ENCODE results near the gene NRL. TPM values are rescaled to one million over a fixed set of nuclear protein-coding genes. Genes with fewer than 3 reads are reported as not detected.

The NRL gene
- total and polyA plus RNA-seq, 4 donors, result 1.5 to 3.2 (median 2.8) TPM

DNA sequence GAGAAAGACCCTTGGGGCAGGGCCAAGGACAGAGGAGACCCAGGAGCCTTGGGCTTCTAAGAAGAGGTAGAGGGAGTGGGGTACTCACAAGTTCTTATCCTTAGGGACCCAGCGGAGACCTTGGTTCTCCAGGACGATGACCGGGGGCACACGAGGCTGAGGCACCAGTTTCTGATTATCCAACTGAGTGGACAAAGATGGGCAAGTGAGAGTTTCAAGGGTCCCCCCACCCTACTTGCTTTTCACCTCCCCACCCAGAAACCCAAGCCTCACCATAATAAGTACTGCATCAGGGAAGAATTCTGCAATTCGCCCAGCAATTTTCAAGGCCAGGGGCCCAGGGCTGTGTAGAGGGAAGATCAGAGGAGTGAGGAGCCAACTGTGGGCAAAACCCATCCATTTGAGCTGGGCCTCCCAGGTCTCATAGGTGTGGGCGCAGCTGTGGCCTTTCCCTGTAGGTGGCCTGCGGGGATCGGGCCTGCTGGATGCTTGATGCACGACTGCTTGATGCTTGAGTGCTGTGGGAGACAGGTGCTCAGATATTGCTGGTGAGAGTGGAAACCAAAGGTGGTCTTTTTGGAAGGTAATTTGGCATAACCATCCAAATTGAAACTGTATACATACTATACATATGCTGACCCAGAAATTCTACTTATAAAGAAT, 24.7 kb upstream of the NRL start:
- DNase-seq (ENCODE audit: low spot score), result no peak
- H3K4me1 ChIP-seq (ENCODE audit: control insufficient read depth in 4 of 4, insufficient read depth in 4 of 4, low read length in 3 of 4), result peaks cover 4 to 49% (median 36%) of the 10 kb centered on the region in 4 donors
- no peaks in the 10 kb centered on the region for H3K27me3 ChIP-seq (ENCODE audit: control insufficient read depth in 4 of 4, insufficient read depth in 4 of 4, low read length in 3 of 4)
- 91% methylated on average over 9 of the region's 9 CpGs for WGBS
- peaks cover 6 to 24% (median 18%) of the 10 kb centered on the region in 4 donors for H3K36me3 ChIP-seq (ENCODE audit: control insufficient read depth in 4 of 4, insufficient read depth in 3 of 4, low read depth in 1 of 4, low read length in 3 of 4)
- no peaks in the 10 kb centered on the region for H3K9me3 ChIP-seq (ENCODE audit: control insufficient read depth in 4 of 4, low read length in 3 of 4)
- no peak for TF ChIP-seq RXRA (IDR thresholded peaks at IDR 0.05)
- TF ChIP-seq, protein P1, sequence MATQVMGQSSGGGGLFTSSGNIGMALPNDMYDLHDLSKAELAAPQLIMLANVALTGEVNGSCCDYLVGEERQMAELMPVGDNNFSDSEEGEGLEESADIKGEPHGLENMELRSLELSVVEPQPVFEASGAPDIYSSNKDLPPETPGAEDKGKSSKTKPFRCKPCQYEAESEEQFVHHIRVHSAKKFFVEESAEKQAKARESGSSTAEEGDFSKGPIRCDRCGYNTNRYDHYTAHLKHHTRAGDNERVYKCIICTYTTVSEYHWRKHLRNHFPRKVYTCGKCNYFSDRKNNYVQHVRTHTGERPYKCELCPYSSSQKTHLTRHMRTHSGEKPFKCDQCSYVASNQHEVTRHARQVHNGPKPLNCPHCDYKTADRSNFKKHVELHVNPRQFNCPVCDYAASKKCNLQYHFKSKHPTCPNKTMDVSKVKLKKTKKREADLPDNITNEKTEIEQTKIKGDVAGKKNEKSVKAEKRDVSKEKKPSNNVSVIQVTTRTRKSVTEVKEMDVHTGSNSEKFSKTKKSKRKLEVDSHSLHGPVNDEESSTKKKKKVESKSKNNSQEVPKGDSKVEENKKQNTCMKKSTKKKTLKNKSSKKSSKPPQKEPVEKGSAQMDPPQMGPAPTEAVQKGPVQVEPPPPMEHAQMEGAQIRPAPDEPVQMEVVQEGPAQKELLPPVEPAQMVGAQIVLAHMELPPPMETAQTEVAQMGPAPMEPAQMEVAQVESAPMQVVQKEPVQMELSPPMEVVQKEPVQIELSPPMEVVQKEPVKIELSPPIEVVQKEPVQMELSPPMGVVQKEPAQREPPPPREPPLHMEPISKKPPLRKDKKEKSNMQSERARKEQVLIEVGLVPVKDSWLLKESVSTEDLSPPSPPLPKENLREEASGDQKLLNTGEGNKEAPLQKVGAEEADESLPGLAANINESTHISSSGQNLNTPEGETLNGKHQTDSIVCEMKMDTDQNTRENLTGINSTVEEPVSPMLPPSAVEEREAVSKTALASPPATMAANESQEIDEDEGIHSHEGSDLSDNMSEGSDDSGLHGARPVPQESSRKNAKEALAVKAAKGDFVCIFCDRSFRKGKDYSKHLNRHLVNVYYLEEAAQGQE (IDR thresholded peaks at IDR 0.05), result no peak
- TF ChIP-seq, protein P2, sequence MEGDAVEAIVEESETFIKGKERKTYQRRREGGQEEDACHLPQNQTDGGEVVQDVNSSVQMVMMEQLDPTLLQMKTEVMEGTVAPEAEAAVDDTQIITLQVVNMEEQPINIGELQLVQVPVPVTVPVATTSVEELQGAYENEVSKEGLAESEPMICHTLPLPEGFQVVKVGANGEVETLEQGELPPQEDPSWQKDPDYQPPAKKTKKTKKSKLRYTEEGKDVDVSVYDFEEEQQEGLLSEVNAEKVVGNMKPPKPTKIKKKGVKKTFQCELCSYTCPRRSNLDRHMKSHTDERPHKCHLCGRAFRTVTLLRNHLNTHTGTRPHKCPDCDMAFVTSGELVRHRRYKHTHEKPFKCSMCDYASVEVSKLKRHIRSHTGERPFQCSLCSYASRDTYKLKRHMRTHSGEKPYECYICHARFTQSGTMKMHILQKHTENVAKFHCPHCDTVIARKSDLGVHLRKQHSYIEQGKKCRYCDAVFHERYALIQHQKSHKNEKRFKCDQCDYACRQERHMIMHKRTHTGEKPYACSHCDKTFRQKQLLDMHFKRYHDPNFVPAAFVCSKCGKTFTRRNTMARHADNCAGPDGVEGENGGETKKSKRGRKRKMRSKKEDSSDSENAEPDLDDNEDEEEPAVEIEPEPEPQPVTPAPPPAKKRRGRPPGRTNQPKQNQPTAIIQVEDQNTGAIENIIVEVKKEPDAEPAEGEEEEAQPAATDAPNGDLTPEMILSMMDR (IDR thresholded peaks at IDR 0.05; ENCODE audit: low read depth, low read length, missing input control), result no peak
- TF ChIP-seq HNF4A (conservative IDR thresholded peaks at IDR 0.05), result no peak
- TF ChIP-seq NR2F2 (IDR thresholded peaks at IDR 0.05), result no peak
- no peak for TF ChIP-seq GABPA (IDR thresholded peaks at IDR 0.05 in 1 of 2, conservative IDR thresholded peaks at IDR 0.05 in 1 of 2)
- no peak for TF ChIP-seq SP1 (IDR thresholded peaks at IDR 0.05)
- no peak for TF ChIP-seq YY1 (IDR thresholded peaks at IDR 0.05)
- TF ChIP-seq FOXA1 (IDR thresholded peaks at IDR 0.05), result no peak
- no peak for TF ChIP-seq RAD21 (IDR thresholded peaks at IDR 0.05)
- no peak for TF ChIP-seq JUND (IDR thresholded peaks at IDR 0.05)
- TF ChIP-seq FOXA2 (IDR thresholded peaks at IDR 0.05), result no peak
- TF ChIP-seq, protein P3, sequence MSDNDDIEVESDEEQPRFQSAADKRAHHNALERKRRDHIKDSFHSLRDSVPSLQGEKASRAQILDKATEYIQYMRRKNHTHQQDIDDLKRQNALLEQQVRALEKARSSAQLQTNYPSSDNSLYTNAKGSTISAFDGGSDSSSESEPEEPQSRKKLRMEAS (IDR thresholded peaks at IDR 0.05), result no peak
- no peak for TF ChIP-seq HNF4G (IDR thresholded peaks at IDR 0.05)
- TF ChIP-seq, protein P4, sequence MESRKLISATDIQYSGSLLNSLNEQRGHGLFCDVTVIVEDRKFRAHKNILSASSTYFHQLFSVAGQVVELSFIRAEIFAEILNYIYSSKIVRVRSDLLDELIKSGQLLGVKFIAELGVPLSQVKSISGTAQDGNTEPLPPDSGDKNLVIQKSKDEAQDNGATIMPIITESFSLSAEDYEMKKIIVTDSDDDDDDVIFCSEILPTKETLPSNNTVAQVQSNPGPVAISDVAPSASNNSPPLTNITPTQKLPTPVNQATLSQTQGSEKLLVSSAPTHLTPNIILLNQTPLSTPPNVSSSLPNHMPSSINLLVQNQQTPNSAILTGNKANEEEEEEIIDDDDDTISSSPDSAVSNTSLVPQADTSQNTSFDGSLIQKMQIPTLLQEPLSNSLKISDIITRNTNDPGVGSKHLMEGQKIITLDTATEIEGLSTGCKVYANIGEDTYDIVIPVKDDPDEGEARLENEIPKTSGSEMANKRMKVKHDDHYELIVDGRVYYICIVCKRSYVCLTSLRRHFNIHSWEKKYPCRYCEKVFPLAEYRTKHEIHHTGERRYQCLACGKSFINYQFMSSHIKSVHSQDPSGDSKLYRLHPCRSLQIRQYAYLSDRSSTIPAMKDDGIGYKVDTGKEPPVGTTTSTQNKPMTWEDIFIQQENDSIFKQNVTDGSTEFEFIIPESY (IDR thresholded peaks at IDR 0.05), result no peak
- TF ChIP-seq TAF1 (conservative IDR thresholded peaks at IDR 0.05), result no peak
- no peak for TF ChIP-seq EGR1 (IDR thresholded peaks at IDR 0.05; ENCODE audit: low read depth in 2 of 2)
- TF ChIP-seq, protein P5, sequence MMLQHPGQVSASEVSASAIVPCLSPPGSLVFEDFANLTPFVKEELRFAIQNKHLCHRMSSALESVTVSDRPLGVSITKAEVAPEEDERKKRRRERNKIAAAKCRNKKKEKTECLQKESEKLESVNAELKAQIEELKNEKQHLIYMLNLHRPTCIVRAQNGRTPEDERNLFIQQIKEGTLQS (IDR thresholded peaks at IDR 0.05), result no peak
- H3K9ac ChIP-seq (ENCODE audit: low read depth in 1 of 2, low read length in 2 of 2), result no peak overlapping the region
- no peak overlapping the region for H3K4me3 ChIP-seq (ENCODE audit: low read depth in 1 of 3, low read length in 3 of 3)
- no peak overlapping the region for H3K27ac ChIP-seq (ENCODE audit: low read depth in 1 of 2, low read length in 2 of 2)
